Bladder microvascular endothelial cell (primary cell): ENCODE data around the gene SP3. TPM values are rescaled to one million over a fixed set of nuclear protein-coding genes. Genes with fewer than 3 reads are reported as not detected.

Experiments used
- total RNA-seq: library from RNA; depleted of rRNA; stranded (reverse); fragments of >200 nt; gene quantifications from 2 replicates; pipeline ENCODE4 v1.2.3, GENCODE V29; 2014

SP3 gene
- total RNA-seq: 57.1 and 110 TPM in 2 replicates

DNA sequence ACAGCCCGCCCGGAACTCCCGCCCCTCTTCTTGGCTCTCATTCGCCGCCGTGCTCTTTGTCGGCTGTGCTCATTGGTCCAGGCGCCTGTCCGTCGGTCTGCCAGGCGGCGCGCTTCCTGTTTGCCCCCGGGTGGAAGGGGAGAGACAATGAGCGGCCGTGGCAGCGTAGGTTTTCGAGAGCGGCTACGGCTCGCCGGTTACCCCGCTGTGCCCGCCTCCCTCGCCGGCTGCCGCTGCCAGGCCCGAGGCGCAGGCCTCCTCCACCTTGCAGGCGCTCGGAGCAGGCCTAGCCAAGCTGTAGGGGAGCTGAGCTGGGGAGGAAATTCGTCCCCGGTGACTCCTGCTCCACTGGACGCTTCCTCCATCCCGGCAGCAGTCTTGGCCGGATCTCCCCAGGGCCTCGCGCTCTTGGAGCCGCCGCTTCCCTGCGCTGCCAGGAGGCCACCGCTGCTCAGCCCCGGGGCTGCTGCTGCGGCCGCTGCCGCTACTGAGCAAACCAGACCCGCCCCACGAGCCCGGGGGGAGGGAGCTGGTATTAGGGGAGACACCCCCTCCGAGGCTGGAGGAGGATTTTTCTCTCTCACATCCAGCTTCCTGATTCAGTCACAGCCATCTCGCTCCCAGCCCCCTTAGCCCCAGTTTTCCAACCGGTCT lies at the start of gene SP3:
TSS of gene SP3 (minus strand) at position 2 of the 654 bp plus-strand sequence. CDS start 202 bp downstream, outside the sequence.

